Mucosa of rectum (tissue), 2 donors: Measurements from ENCODE around the gene C14orf93.

ENCODE experiments used
- H3K27ac ChIP-seq, 2 donors: one replicate each; pipeline ENCODE4 v1.7.0; 2013; ENCODE audit warnings: inconsistent platforms in 2 of 2, low read depth in 2 of 2, low read length in 2 of 2
- H3K27me3 ChIP-seq, 2 donors: one replicate each; pipeline ENCODE4 v1.7.0; 2013; ENCODE audit warnings: low read length in 2 of 2; ENCODE audit not compliant: control insufficient read depth in 2 of 2, insufficient read depth in 2 of 2
- H3K36me3 ChIP-seq, 2 donors: one replicate each; pipeline ENCODE4 v1.7.0; 2013; ENCODE audit warnings: low read length in 2 of 2; ENCODE audit not compliant: control insufficient read depth in 2 of 2, insufficient read depth in 2 of 2
- H3K4me1 ChIP-seq, 2 donors: one replicate each; pipeline ENCODE4 v1.7.0; 2013; ENCODE audit warnings: low read length in 2 of 2, mild to moderate bottlenecking in 1 of 2; ENCODE audit not compliant: control insufficient read depth in 2 of 2, insufficient read depth in 2 of 2
- H3K4me3 ChIP-seq, 2 donors: one replicate each; pipeline ENCODE4 v1.7.0; 2013; ENCODE audit warnings: low read length in 2 of 2
- H3K9ac ChIP-seq, 2 donors: one replicate each; pipeline ENCODE4 v1.7.0; 2013; ENCODE audit warnings: low read length in 2 of 2, low read depth in 1 of 2, mild to moderate bottlenecking in 1 of 2
- H3K9me3 ChIP-seq, 2 donors: one replicate each; pipeline ENCODE4 v1.7.0; 2013; ENCODE audit warnings: low read length in 2 of 2; ENCODE audit not compliant: control insufficient read depth in 2 of 2
- donor health status: healthy.
- donor health status: Normal muscosa, but diverticular disease.

The C14orf93 gene

GRCh38 chr14:23009939-23010726 is at the start of gene C14orf93:
Gene C14orf93 (minus strand): TSS chr14:23010143. CDS start chr14:22999023, 11,120 bp downstream.
- Histone ChIP-seq H3K9ac (peak within 1 kb of the TSS; percentile 68 to 76), H3K27ac (peak within 1 kb of the TSS; percentile 82 to 83), H3K9me3 (no peaks in the 10 kb centered on the region), H3K4me1 (peaks cover 17 to 25% of the 10 kb centered on the region in 2 donors), H3K27me3 (no peaks in the 10 kb centered on the region), H3K4me3 (peak within 1 kb of the TSS; percentile 92), H3K36me3 (no peaks in the 10 kb centered on the region)

GRCh38 chr14:23058654-23059504 is 48.9 kb upstream of the C14orf93 start:
- Histone ChIP-seq H3K36me3 (peaks cover 41 to 46% of the 10 kb centered on the region in 2 donors), H3K9me3 (no peaks in the 10 kb centered on the region), H3K4me1 (peaks cover 14 to 17% of the 10 kb centered on the region in 2 donors), H3K27me3 (no peaks in the 10 kb centered on the region), H3K27ac (no peak overlapping the region), H3K4me3 (no peak overlapping the region), H3K9ac (no peak overlapping the region)

GRCh38 chr14:23057757-23058653 is 48.1 kb upstream of the C14orf93 start:
- peak overlapping the region in 1 of 2 donors; percentile 32 for H3K27ac ChIP-seq
- no peaks in the 10 kb centered on the region for H3K27me3 ChIP-seq
- H3K4me3 ChIP-seq = peak overlapping the region; percentile 71 to 76
- no peaks in the 10 kb centered on the region for H3K9me3 ChIP-seq
- peak overlapping the region; percentile 32 to 65 for H3K9ac ChIP-seq
- peaks cover 33 to 37% of the 10 kb centered on the region in 2 donors for H3K36me3 ChIP-seq
- H3K4me1 ChIP-seq = peaks cover 14 to 17% of the 10 kb centered on the region in 2 donors

- Histone ChIP-seq H3K36me3 (peaks cover 24 to 29% of the 10 kb centered on the region in 2 donors), H3K27me3 (no peaks in the 10 kb centered on the region), H3K9ac (peak within 1 kb of the TSS; percentile 32 to 65), H3K4me3 (peak within 1 kb of the TSS; percentile 71 to 76), H3K9me3 (no peaks in the 10 kb centered on the region), H3K4me1 (peaks cover 14 to 17% of the 10 kb centered on the region in 2 donors), H3K27ac (peak within 1 kb of the TSS in 1 of 2 donors; percentile 32)
These were observed 47.2 kb upstream of the C14orf93 start, which contains the start of gene CDH24 for GRCh38 chr14:23056956-23057756. Gene CDH24 (minus strand): TSS chr14:23057520. CDS start chr14:23055733, 1,787 bp downstream.

- Histone ChIP-seq H3K4me1 (peaks cover 14 to 17% of the 10 kb centered on the region in 2 donors), H3K4me3 (peak overlapping the region; percentile 71 to 76), H3K9ac (peak overlapping the region in 1 of 2 donors; percentile 26), H3K27me3 (no peaks in the 10 kb centered on the region), H3K27ac (no peak overlapping the region), H3K9me3 (no peaks in the 10 kb centered on the region), H3K36me3 (peaks cover 21 to 25% of the 10 kb centered on the region in 2 donors)
These were observed 46.4 kb upstream of the C14orf93 start for GRCh38 chr14:23056145-23056955.

GRCh38 chr14:23055621-23056144 is 45.7 kb upstream of the C14orf93 start:
- peaks cover 14 to 17% of the 10 kb centered on the region in 2 donors for H3K4me1 ChIP-seq
- H3K9me3 ChIP-seq = no peaks in the 10 kb centered on the region
- H3K4me3 ChIP-seq = peak overlapping the region in 1 of 2 donors; percentile 71
- H3K27me3 ChIP-seq = no peaks in the 10 kb centered on the region
- H3K9ac ChIP-seq = no peak overlapping the region
- no peak overlapping the region for H3K27ac ChIP-seq
- peaks cover 15 to 19% of the 10 kb centered on the region in 2 donors for H3K36me3 ChIP-seq

GRCh38 chr14:23055147-23055550 is 45.2 kb upstream of the C14orf93 start:
- no peak overlapping the region for H3K4me3 ChIP-seq
- H3K9me3 ChIP-seq = no peaks in the 10 kb centered on the region
- no peaks in the 10 kb centered on the region for H3K27me3 ChIP-seq
- H3K9ac ChIP-seq = no peak overlapping the region
- H3K27ac ChIP-seq = no peak overlapping the region
- H3K4me1 ChIP-seq = peaks cover 14 to 17% of the 10 kb centered on the region in 2 donors
- peaks cover 12 to 14% of the 10 kb centered on the region in 2 donors for H3K36me3 ChIP-seq

- H3K9me3 ChIP-seq = no peaks in the 10 kb centered on the region
- no peak overlapping the region for H3K27ac ChIP-seq
- no peak overlapping the region for H3K4me3 ChIP-seq
- no peak overlapping the region for H3K9ac ChIP-seq
- H3K27me3 ChIP-seq = no peaks in the 10 kb centered on the region
- H3K4me1 ChIP-seq = peaks cover 14 to 17% of the 10 kb centered on the region in 2 donors
- H3K36me3 ChIP-seq = peaks cover 7% of the 10 kb centered on the region in 2 donors
These were observed 44.3 kb upstream of the C14orf93 start for GRCh38 chr14:23054000-23054811.
